GDM1 (cell line): ENCODE measurements around the gene NEMF.
"Not testable (repeated sequence)": the region's sequence is repeated elsewhere in the genome, so short reads cannot be mapped to it uniquely, and the experiment has no call there.

Experiments
- DNase-seq: peaks from one replicate; lab custom pipeline; 2025; lab: John Stamatoyannopoulos, UW

NEMF gene

GRCh38 chr14:49852301-49853157 is at the start of gene NEMF:
NEMF (minus strand) TSS chr14:49852788; CDS start chr14:49852753, 35 bp downstream.
- DNase-seq, result peak; percentile 86

- no peak for DNase-seq
Measured at GRCh38 chr14:49900973-49901372, 48.4 kb upstream of the NEMF start.

- no peak for DNase-seq
Measured at GRCh38 chr14:49898485-49898884, 45.9 kb upstream of the NEMF start.

GRCh38 chr14:49897965-49898364 is 45.4 kb upstream of the NEMF start:
- no peak for DNase-seq

GRCh38 chr14:49897414-49897813 is 44.8 kb upstream of the NEMF start:
- DNase-seq, result no peak

GRCh38 chr14:49896966-49897365 is 44.4 kb upstream of the NEMF start:
- DNase-seq, result no peak

- DNase-seq, result not testable (repeated sequence)
Measured at GRCh38 chr14:49896272-49896671, 43.7 kb upstream of the NEMF start.

GRCh38 chr14:49895480-49895879 is 42.9 kb upstream of the NEMF start:
- DNase-seq, result no peak

GRCh38 chr14:49894214-49895107 is 41.9 kb upstream of the NEMF start:
- DNase-seq, result not testable (repeated sequence)

- DNase-seq, result no peak
Measured at GRCh38 chr14:49893309-49894213, 41.0 kb upstream of the NEMF start.

GRCh38 chr14:49892636-49893308 is 40.2 kb upstream of the NEMF start, which contains the start of gene ARF6:
ARF6 (plus strand) TSS chr14:49893082; CDS start chr14:49893737, 655 bp downstream.
- DNase-seq, result peak; percentile 97

GRCh38 chr14:49892301-49892635 is 39.7 kb upstream of the NEMF start:
- DNase-seq, result peak; percentile 70

- DNase-seq, result no peak
Measured at GRCh38 chr14:49888293-49888692, 35.7 kb upstream of the NEMF start.

- DNase-seq, result no peak
Measured at GRCh38 chr14:49886523-49886922, 33.9 kb upstream of the NEMF start.

- no peak for DNase-seq
Measured at GRCh38 chr14:49882826-49883694, 30.5 kb upstream of the NEMF start.

- no peak for DNase-seq
Measured at GRCh38 chr14:49881350-49882001, 28.9 kb upstream of the NEMF start.

- DNase-seq, result no peak
Measured at GRCh38 chr14:49880267-49881064, 27.9 kb upstream of the NEMF start.

- DNase-seq, result peak; percentile 64
Measured at GRCh38 chr14:49879646-49880204, 27.1 kb upstream of the NEMF start.
